MM.1S (cell line): ENCODE results near the gene FRAT1.

Source experiments
- DNase-seq: peaks from one replicate; pipeline ENCODE4 v3.0.0-alpha.2; 2015
- H2AFZ ChIP-seq: fragments of 300-600 bp; sonication (generic); 2 replicates; pipeline ENCODE4 v1.6.0; 2016; ENCODE audit warnings: antibody characterized with exemption, low read length
- H3F3A ChIP-seq: fragments of 300-600 bp; sonication (generic); 2 replicates; pipeline ENCODE4 v1.6.1; 2016; ENCODE audit warnings: mild to moderate bottlenecking, antibody characterized with exemption, low read length, moderate library complexity, mixed read lengths; ENCODE audit not compliant: insufficient read depth
- H3K27ac ChIP-seq: fragments of 300-600 bp; sonication (generic); 2 replicates; pipeline ENCODE4 v1.5.1; 2016; ENCODE audit warnings: mild to moderate bottlenecking, low read length
- H3K27me3 ChIP-seq: fragments of 300-600 bp; sonication (generic); replicated peaks from 2 replicates; pipeline ENCODE4 v1.6.0; 2016; ENCODE audit warnings: low read length; ENCODE audit not compliant: insufficient read depth
- H3K36me3 ChIP-seq: fragments of 300-600 bp; sonication (generic); replicated peaks from 2 replicates; pipeline ENCODE4 v1.6.1; 2016; ENCODE audit warnings: mild to moderate bottlenecking, low read length, mixed read lengths; ENCODE audit not compliant: insufficient read depth
- H3K4me1 ChIP-seq: fragments of 300-600 bp; sonication (generic); 2 replicates; pipeline ENCODE4 v1.6.1; 2016; ENCODE audit warnings: low read length, mixed read lengths
- H3K4me2 ChIP-seq: fragments of 300-600 bp; sonication (generic); 2 replicates; pipeline ENCODE4 v1.6.0; 2016; ENCODE audit warnings: low read depth, low read length
- H3K4me3 ChIP-seq: fragments of 300-600 bp; sonication (generic); 2 replicates; pipeline ENCODE4 v1.5.1; 2016; ENCODE audit warnings: low read length, mixed read lengths
- H3K79me2 ChIP-seq: fragments of 300-600 bp; sonication (generic); 2 replicates; pipeline ENCODE4 v1.6.1; 2016; ENCODE audit warnings: mixed run types, low read length, mixed read lengths
- H3K9ac ChIP-seq: fragments of 300-600 bp; sonication (generic); 2 replicates; pipeline ENCODE4 v1.6.1; 2016; ENCODE audit warnings: low read length, mixed read lengths
- H3K9me2 ChIP-seq: fragments of 300-600 bp; sonication (generic); replicated peaks from 2 replicates; pipeline ENCODE4 v1.6.1; 2016; ENCODE audit warnings: mild to moderate bottlenecking, low read length, mixed read lengths; ENCODE audit not compliant: insufficient read depth
- H3K9me3 ChIP-seq: fragments of 300-600 bp; sonication (generic); replicated peaks from 2 replicates; pipeline ENCODE4 v1.6.1; 2016; ENCODE audit warnings: mild to moderate bottlenecking, low read length, mixed read lengths; ENCODE audit not compliant: insufficient read depth
- H4K20me1 ChIP-seq: fragments of 300-600 bp; sonication (generic); 2 replicates; pipeline ENCODE4 v1.6.1; 2016; ENCODE audit warnings: mild to moderate bottlenecking, low read length, moderate library complexity, mixed read lengths; ENCODE audit not compliant: insufficient read depth
- EZH2 ChIP-seq: fragments of 300-600 bp; sonication (generic); optimal IDR thresholded peaks from 2 replicates; pipeline ENCODE3; 2017; ENCODE audit warnings: low read depth, mild to moderate bottlenecking, antibody characterized with exemption, low read length, mixed read lengths
- EZH2phosphoT487 ChIP-seq: fragments of 300-600 bp; sonication (generic); IDR thresholded peaks from 2 replicates; pipeline ENCODE4 v1.6.1; 2018; ENCODE audit warnings: antibody characterized with exemption, low read length
- TF ChIP-seq, protein P1 (sequence below): fragments of 300-600 bp; sonication (generic); IDR thresholded peaks from 2 replicates; pipeline ENCODE4 v1.5.1; 2016; ENCODE audit warnings: antibody characterized with exemption, low read length, mixed read lengths

The FRAT1 gene

DNA sequence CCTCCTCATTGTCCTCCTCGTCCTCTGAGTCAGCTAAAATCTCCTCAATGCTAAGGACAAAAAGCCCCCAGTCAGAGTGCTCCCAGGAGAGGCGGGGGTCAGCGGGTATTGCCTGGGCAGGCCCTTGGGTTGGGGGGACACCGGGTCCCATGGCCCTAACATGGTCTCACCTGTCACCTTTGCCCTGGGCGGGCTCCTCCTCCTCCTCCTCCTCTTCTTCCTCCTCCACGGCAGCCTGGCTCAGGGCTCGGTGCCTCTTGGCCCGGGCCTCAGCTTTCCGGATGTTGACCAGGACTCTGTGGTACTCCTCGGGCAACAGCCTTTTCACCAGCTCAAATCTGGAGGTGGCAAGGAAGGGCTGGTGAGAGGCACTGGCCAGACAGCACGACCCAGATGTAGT is 47.5 kb downstream of the FRAT1 start:
- Histone ChIP-seq H2AFZ (no peak overlapping the region), H3K36me3 (no peaks in the 10 kb centered on the region), H3K9me2 (no peaks in the 10 kb centered on the region), H3K27me3 (no peaks in the 10 kb centered on the region), H3K4me2 (no peak overlapping the region), H3K9ac (no peak overlapping the region), H3F3A (no peaks in the 10 kb centered on the region), H3K79me2 (no peaks in the 10 kb centered on the region), H3K4me1 (no peaks in the 10 kb centered on the region), H3K9me3 (no peaks in the 10 kb centered on the region), H4K20me1 (no peaks in the 10 kb centered on the region), H3K27ac (no peak overlapping the region), H3K4me3 (no peak overlapping the region)
- no peak for DNase-seq
- no peak for TF ChIP-seq EZH2phosphoT487
- TF ChIP-seq, protein P1, sequence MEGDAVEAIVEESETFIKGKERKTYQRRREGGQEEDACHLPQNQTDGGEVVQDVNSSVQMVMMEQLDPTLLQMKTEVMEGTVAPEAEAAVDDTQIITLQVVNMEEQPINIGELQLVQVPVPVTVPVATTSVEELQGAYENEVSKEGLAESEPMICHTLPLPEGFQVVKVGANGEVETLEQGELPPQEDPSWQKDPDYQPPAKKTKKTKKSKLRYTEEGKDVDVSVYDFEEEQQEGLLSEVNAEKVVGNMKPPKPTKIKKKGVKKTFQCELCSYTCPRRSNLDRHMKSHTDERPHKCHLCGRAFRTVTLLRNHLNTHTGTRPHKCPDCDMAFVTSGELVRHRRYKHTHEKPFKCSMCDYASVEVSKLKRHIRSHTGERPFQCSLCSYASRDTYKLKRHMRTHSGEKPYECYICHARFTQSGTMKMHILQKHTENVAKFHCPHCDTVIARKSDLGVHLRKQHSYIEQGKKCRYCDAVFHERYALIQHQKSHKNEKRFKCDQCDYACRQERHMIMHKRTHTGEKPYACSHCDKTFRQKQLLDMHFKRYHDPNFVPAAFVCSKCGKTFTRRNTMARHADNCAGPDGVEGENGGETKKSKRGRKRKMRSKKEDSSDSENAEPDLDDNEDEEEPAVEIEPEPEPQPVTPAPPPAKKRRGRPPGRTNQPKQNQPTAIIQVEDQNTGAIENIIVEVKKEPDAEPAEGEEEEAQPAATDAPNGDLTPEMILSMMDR = no peak
- TF ChIP-seq EZH2 = no peak

DNA sequence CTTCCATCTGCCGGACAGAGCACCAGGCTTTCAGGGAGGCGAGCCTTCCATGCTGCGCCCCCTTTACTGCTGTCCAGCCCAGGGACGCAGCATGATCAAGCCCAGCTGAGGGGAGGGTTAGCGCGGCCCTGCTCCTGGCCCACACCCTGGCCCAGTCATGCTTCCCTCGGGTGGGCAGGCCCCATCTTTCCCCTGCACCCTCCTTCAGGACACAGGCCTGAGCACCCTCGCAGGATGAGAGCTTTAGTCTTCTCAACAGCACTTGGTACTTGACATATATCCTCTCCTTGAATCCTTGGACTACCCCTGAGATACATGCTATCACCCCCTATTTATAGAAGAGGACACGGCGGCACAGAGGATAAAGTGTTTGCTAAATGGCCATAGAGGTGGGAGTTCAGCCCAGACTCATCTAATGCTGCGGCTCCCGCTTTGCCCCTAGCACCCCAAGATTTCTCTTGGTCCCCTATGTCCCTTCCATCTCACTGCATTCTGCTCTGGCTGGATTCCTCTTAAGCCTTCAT is 48.1 kb downstream of the FRAT1 start:
- H3K9me3 ChIP-seq = no peaks in the 10 kb centered on the region
- no peaks in the 10 kb centered on the region for H3K36me3 ChIP-seq

More for the DNA sequence above, 48.1 kb downstream of the FRAT1 start:
- H2AFZ ChIP-seq = no peak overlapping the region
- H3K4me2 ChIP-seq = no peak overlapping the region
- H3K27me3 ChIP-seq = no peaks in the 10 kb centered on the region
- H3F3A ChIP-seq = no peaks in the 10 kb centered on the region
- no peaks in the 10 kb centered on the region for H4K20me1 ChIP-seq
- no peak overlapping the region for H3K27ac ChIP-seq
- H3K4me1 ChIP-seq = no peaks in the 10 kb centered on the region
- no peak overlapping the region for H3K9ac ChIP-seq
- TF ChIP-seq EZH2 = no peak
- TF ChIP-seq, protein P1 = no peak
- no peak for TF ChIP-seq EZH2phosphoT487
- H3K9me2 ChIP-seq = no peaks in the 10 kb centered on the region
- H3K79me2 ChIP-seq = no peaks in the 10 kb centered on the region
- no peak overlapping the region for H3K4me3 ChIP-seq
- DNase-seq = no peak
